Hepatocyte (in vitro differentiated cells): ENCODE results near the gene MARCHF3. TPM values are rescaled to one million over a fixed set of nuclear protein-coding genes. Genes with fewer than 3 reads are reported as not detected.
A peak's percentile ranks its signal among the peaks of the same experiment; 100 is the strongest.

Experiments used
- DNase-seq: peaks from one replicate; pipeline ENCODE4 v3.0.0-alpha.2; 2016; ENCODE audit warnings: low spot score
- H2AFZ ChIP-seq: fragments of 200-600 bp; sonication (generic); 2 replicates; pipeline ENCODE4 v1.6.0; 2016; ENCODE audit warnings: antibody characterized with exemption, mild to moderate bottlenecking
- H3K27ac ChIP-seq: fragments of 200-600 bp; sonication (generic); 2 replicates; pipeline ENCODE4 v1.5.1; 2016; ENCODE audit warnings: mild to moderate bottlenecking
- H3K27me3 ChIP-seq: fragments of 200-600 bp; sonication (generic); 2 replicates; pipeline ENCODE4 v1.6.1; 2016
- H3K36me3 ChIP-seq: fragments of 200-600 bp; sonication (generic); replicated peaks from 2 replicates; pipeline ENCODE4 v1.5.1; 2016; ENCODE audit warnings: low read depth; ENCODE audit not compliant: insufficient read depth
- H3K4me1 ChIP-seq: fragments of 200-600 bp; sonication (generic); 2 replicates; pipeline ENCODE4 v1.5.1; 2016; ENCODE audit warnings: mild to moderate bottlenecking, moderate library complexity; ENCODE audit not compliant: insufficient read depth
- H3K4me2 ChIP-seq: fragments of 200-600 bp; sonication (generic); 2 replicates; pipeline ENCODE4 v1.6.0; 2016
- H3K4me3 ChIP-seq: fragments of 200-600 bp; sonication (generic); 2 replicates; pipeline ENCODE4 v1.5.1; 2016; ENCODE audit warnings: mild to moderate bottlenecking
- H3K79me2 ChIP-seq: fragments of 200-600 bp; sonication (generic); 2 replicates; pipeline ENCODE4 v1.6.0; 2017; ENCODE audit warnings: mild to moderate bottlenecking
- H3K9me2 ChIP-seq: fragments of 200-600 bp; sonication (generic); replicated peaks from 2 replicates; pipeline ENCODE4 v1.6.0; 2017; ENCODE audit warnings: mild to moderate bottlenecking; ENCODE audit not compliant: insufficient read depth
- H3K9me3 ChIP-seq: fragments of 200-600 bp; sonication (generic); 2 replicates; pipeline ENCODE4 v1.5.1; 2016; ENCODE audit warnings: low read depth, mild to moderate bottlenecking
- H4K20me1 ChIP-seq: fragments of 200-600 bp; sonication (generic); 2 replicates; pipeline ENCODE4 v1.6.0; 2016; ENCODE audit warnings: mild to moderate bottlenecking; ENCODE audit not compliant: insufficient read depth, poor library complexity, severe bottlenecking
- CTCF ChIP-seq: fragments of 200-600 bp; sonication (generic); IDR thresholded peaks from 2 replicates; pipeline ENCODE4 v1.5.1; 2016; ENCODE audit warnings: antibody characterized with exemption, mild to moderate bottlenecking; ENCODE audit not compliant: poor library complexity
- EZH2 ChIP-seq: fragments of 200-600 bp; sonication (generic); IDR thresholded peaks from 2 replicates; pipeline ENCODE4 v1.6.1; 2016; ENCODE audit warnings: antibody characterized with exemption, mild to moderate bottlenecking, borderline replicate concordance
- EZH2phosphoT487 ChIP-seq: fragments of 200-600 bp; sonication (generic); IDR thresholded peaks from one replicate; pipeline ENCODE4 v1.6.1; 2018; ENCODE audit warnings: antibody characterized with exemption, mild to moderate bottlenecking, low read depth, moderate library complexity; ENCODE audit not compliant: unreplicated experiment, severe bottlenecking
- WGBS: methylation state at CpG from one replicate; pipeline ENCODE4 v1.1.6; 2016; ENCODE audit warnings: low lambda C conversion rate; ENCODE audit errors: missing lambda C conversion rate; 5-methylcytosine and 5-hydroxymethylcytosine counted together
- polyA plus RNA-seq: library from polyadenylated mRNA; unstranded; fragments of >200 nt; fragmentation: Nextera tagmentation; extraction: Ambion mirVana; gene quantifications from 2 replicates; pipeline ENCODE4 v1.2.1, GENCODE V29; 2016
- total RNA-seq: library from RNA; depleted of rRNA; stranded (reverse); fragments of >200 nt; gene quantifications from 2 replicates; pipeline ENCODE4 v1.2.3, GENCODE V29; 2014

MARCHF3 gene
- total and polyA plus RNA-seq, 2 experiments from 2014 or later = 9.4 to 20.4 TPM

GRCh38 chr5:126918615-126918957 is 111.8 kb downstream of the MARCHF3 start:
- Histone ChIP-seq H3K4me1 (no peaks in the 10 kb centered on the region), H2AFZ (no peak overlapping the region), H3K79me2 (no peaks in the 10 kb centered on the region), H3K27ac (no peak overlapping the region), H4K20me1 (no peaks in the 10 kb centered on the region), H3K4me3 (no peak overlapping the region), H3K9me3 (no peaks in the 10 kb centered on the region), H3K27me3 (no peaks in the 10 kb centered on the region), H3K4me2 (no peak overlapping the region), H3K9me2 (no peaks in the 10 kb centered on the region), H3K36me3 (no peaks in the 10 kb centered on the region)
- no peak for TF ChIP-seq EZH2
- TF ChIP-seq EZH2phosphoT487 = no peak
- TF ChIP-seq CTCF = no peak
- WGBS = 90% methylated on average over 3 of the region's 3 CpGs
- DNase-seq = no peak

GRCh38 chr5:126917918-126918614 is 112.3 kb downstream of the MARCHF3 start:
- H3K4me2 ChIP-seq = no peak overlapping the region
- no peaks in the 10 kb centered on the region for H3K9me2 ChIP-seq
- no peak overlapping the region for H2AFZ ChIP-seq
- no peak overlapping the region for H3K27ac ChIP-seq
- TF ChIP-seq CTCF = no peak
- no peak for TF ChIP-seq EZH2
- TF ChIP-seq EZH2phosphoT487 = no peak
- no peaks in the 10 kb centered on the region for H3K79me2 ChIP-seq
- no peaks in the 10 kb centered on the region for H3K9me3 ChIP-seq
- DNase-seq = peak; percentile 55
- no peaks in the 10 kb centered on the region for H3K36me3 ChIP-seq
- no peaks in the 10 kb centered on the region for H3K4me1 ChIP-seq
- 33% methylated on average over 9 of the region's 9 CpGs for WGBS
- H3K4me3 ChIP-seq = no peak overlapping the region
- no peaks in the 10 kb centered on the region for H4K20me1 ChIP-seq
- H3K27me3 ChIP-seq = no peaks in the 10 kb centered on the region

GRCh38 chr5:126915496-126915895 is 114.9 kb downstream of the MARCHF3 start:
- Histone ChIP-seq H3K36me3 (no peaks in the 10 kb centered on the region), H3K4me3 (no peak overlapping the region), H2AFZ (no peak overlapping the region), H3K27me3 (no peaks in the 10 kb centered on the region), H3K4me2 (no peak overlapping the region), H3K9me2 (no peaks in the 10 kb centered on the region), H3K9me3 (no peaks in the 10 kb centered on the region), H3K4me1 (no peaks in the 10 kb centered on the region), H4K20me1 (no peaks in the 10 kb centered on the region), H3K27ac (no peak overlapping the region), H3K79me2 (no peaks in the 10 kb centered on the region)
- 98% methylated on average over 2 of the region's 2 CpGs for WGBS
- DNase-seq = no peak
- TF ChIP-seq EZH2 (no peak), EZH2phosphoT487 (no peak), CTCF (no peak)
